HepG2 (cell line): ENCODE data around the gene ZC3H7B. TPM values are rescaled to one million over a fixed set of nuclear protein-coding genes. Genes with fewer than 3 reads are reported as not detected.

Experiments
- CC2D1A ChIP-seq: sonication (generic); formaldehyde crosslinking; IDR thresholded peaks from 2 replicates; pipeline ENCODE4 v1.8.1; 2023; ENCODE audit warnings: mild to moderate bottlenecking, missing genetic modification reagents
- FOXM1 ChIP-seq: sonication (generic); formaldehyde crosslinking; IDR thresholded peaks from 2 replicates; pipeline ENCODE4 v1.5.0; 2020; ENCODE audit warnings: missing genetic modification reagents
- GTF2F1 ChIP-seq: fragments of 150-350 bp; IDR thresholded peaks from 2 replicates; pipeline ENCODE4 v1.6.1; 2014; ENCODE audit warnings: low read length
- HINFP ChIP-seq: sonication (generic); formaldehyde crosslinking; IDR thresholded peaks from 2 replicates; pipeline ENCODE4 v1.4.0; 2020; ENCODE audit warnings: low read depth, mild to moderate bottlenecking, missing genetic modification reagents
- KDM2A ChIP-seq: sonication (generic); formaldehyde crosslinking; IDR thresholded peaks from 2 replicates; pipeline ENCODE4 v1.4.0; 2020; ENCODE audit warnings: low read depth, missing genetic modification reagents, borderline replicate concordance
- KMT2A ChIP-seq: sonication (generic); formaldehyde crosslinking; IDR thresholded peaks from 2 replicates; pipeline ENCODE4 v1.4.0; 2020; ENCODE audit warnings: missing genetic modification reagents
- NFYC ChIP-seq: IDR thresholded peaks from 2 replicates; pipeline ENCODE4 v1.6.1; 2016; ENCODE audit warnings: missing genetic modification reagents, missing compliant biosample characterization
- SKI ChIP-seq: fragments of 450-650 bp; IDR thresholded peaks from one replicate; pipeline ENCODE4 v1.6.1; 2018; ENCODE audit warnings: mild to moderate bottlenecking; ENCODE audit not compliant: partially characterized antibody
- TAF15 ChIP-seq: fragments of 200-400 bp; formaldehyde crosslinking; IDR thresholded peaks from one replicate; pipeline ENCODE4 v1.6.1; 2018; ENCODE audit warnings: mild to moderate bottlenecking, low read depth, low read length; ENCODE audit not compliant: poor library complexity, severe bottlenecking
- THAP9 ChIP-seq: sonication (generic); formaldehyde crosslinking; IDR thresholded peaks from 2 replicates; pipeline ENCODE4; 2020; ENCODE audit warnings: missing genetic modification reagents, mild to moderate bottlenecking, borderline replicate concordance
- YY1 ChIP-seq: IDR thresholded peaks from 2 replicates; pipeline ENCODE4 v1.6.1; 2011; ENCODE audit warnings: low read length, low read depth, moderate library complexity, mild to moderate bottlenecking; ENCODE audit not compliant: insufficient read depth, insufficient replicate concordance
- ZBTB38 ChIP-seq: sonication (generic); formaldehyde crosslinking; IDR thresholded peaks from 2 replicates; pipeline ENCODE4 v1.5.1; 2020; ENCODE audit warnings: mild to moderate bottlenecking, missing genetic modification reagents
- ZNF160 ChIP-seq: sonication (generic); formaldehyde crosslinking; IDR thresholded peaks from 2 replicates; pipeline ENCODE4 v1.8.0; 2022; ENCODE audit warnings: mild to moderate bottlenecking, inconsistent platforms, missing genetic modification reagents
- ZNF687 ChIP-seq: sonication (generic); formaldehyde crosslinking; IDR thresholded peaks from 2 replicates; pipeline ENCODE4 v1.5.1; 2020; ENCODE audit warnings: mild to moderate bottlenecking, missing genetic modification reagents, moderate library complexity
- ZNF724P ChIP-seq: sonication (generic); formaldehyde crosslinking; IDR thresholded peaks from 2 replicates; pipeline ENCODE4 v1.8.0; 2022; ENCODE audit warnings: missing genetic modification reagents, borderline replicate concordance
- ZNF766 ChIP-seq: sonication (generic); formaldehyde crosslinking; IDR thresholded peaks from 2 replicates; pipeline ENCODE4 v1.5.0; 2020; ENCODE audit warnings: missing genetic modification reagents, borderline replicate concordance
- ZNF883 ChIP-seq: sonication (generic); formaldehyde crosslinking; IDR thresholded peaks from 2 replicates; pipeline ENCODE4 v1.5.1; 2020; ENCODE audit warnings: mild to moderate bottlenecking, missing genetic modification reagents; ENCODE audit errors: not compliant biosample characterization
- polyA plus RNA-seq, 8 experiments: library from polyadenylated mRNA; depleted of rRNA in 3 of 8; stranded (reverse) in 7 of 8; unstranded in 1 of 8; fragments of >200 nt; fragmentation: Illumina TruSeq in 4 of 8; extraction: Trizol in 4 of 8; gene quantifications; 2 replicates each; pipeline versions ENCODE4 v1.2.1 to v1.2.3, GENCODE V29; 2011 to 2016; ENCODE audit warnings: low read depth in 4 of 8, missing spikeins in 1 of 8, mixed read lengths in 1 of 8; ENCODE audit not compliant: insufficient read depth in 1 of 8
- total RNA-seq, 5 experiments: library from RNA; depleted of rRNA; stranded (reverse); fragments of >200 nt; fragmentation: Illumina TruSeq; extraction: Trizol; gene quantifications; 2 replicates each; pipeline ENCODE4 v1.2.3, GENCODE V29; 2016; ENCODE audit warnings: low read depth in 1 of 5
- TF ChIP-seq, protein P1 (sequence below): sonication (generic); formaldehyde crosslinking; conservative IDR thresholded peaks from 2 replicates; pipeline ENCODE4 v1.4.0; 2020; ENCODE audit warnings: missing genetic modification reagents
- TF ChIP-seq, protein P2 (sequence below): sonication (generic); formaldehyde crosslinking; IDR thresholded peaks from 2 replicates; pipeline ENCODE4 v1.5.1; 2020; ENCODE audit warnings: missing genetic modification reagents, mild to moderate bottlenecking, borderline replicate concordance

The ZC3H7B gene
- total and polyA plus RNA-seq, 2 of the 13 experiments (the other 11 are each of a cell fraction or from before 2014, with no cell fraction given), result 26.4 to 37.2 TPM

DNA sequence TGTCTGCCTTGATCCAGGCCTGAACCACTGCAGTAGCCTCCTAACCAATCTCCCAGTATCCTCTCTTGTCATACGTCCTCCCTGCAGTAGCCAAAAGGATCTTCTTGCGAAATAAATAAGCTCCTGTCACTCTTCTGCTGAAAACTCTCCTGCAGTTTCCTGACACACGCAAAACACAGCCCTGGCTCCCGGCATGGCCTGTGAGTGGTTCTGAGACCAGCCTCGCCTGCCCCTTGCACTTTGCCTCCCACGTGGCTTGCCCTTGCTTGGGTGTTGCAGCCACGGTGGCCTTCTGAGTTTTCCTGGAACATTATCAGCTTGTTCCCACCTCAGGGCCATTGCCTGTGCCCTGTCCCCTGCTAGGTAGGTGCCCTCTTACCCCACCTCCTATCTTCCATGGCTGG is 7.2 kb downstream of the ZC3H7B start (continued):
- peak; percentile 47; the same call in 1 of the 2 replicates for TF ChIP-seq THAP9
- peak; percentile 96 for TF ChIP-seq ZNF766
- no peak for TF ChIP-seq ZNF724P (CRISPR knock-in tag)
- peak; percentile 49 for TF ChIP-seq NFYC (CRISPR knock-in tag)
- TF ChIP-seq GTF2F1, result no peak
- TF ChIP-seq SKI, result no peak
- peak; percentile 42 for TF ChIP-seq YY1
- TF ChIP-seq, protein P1, sequence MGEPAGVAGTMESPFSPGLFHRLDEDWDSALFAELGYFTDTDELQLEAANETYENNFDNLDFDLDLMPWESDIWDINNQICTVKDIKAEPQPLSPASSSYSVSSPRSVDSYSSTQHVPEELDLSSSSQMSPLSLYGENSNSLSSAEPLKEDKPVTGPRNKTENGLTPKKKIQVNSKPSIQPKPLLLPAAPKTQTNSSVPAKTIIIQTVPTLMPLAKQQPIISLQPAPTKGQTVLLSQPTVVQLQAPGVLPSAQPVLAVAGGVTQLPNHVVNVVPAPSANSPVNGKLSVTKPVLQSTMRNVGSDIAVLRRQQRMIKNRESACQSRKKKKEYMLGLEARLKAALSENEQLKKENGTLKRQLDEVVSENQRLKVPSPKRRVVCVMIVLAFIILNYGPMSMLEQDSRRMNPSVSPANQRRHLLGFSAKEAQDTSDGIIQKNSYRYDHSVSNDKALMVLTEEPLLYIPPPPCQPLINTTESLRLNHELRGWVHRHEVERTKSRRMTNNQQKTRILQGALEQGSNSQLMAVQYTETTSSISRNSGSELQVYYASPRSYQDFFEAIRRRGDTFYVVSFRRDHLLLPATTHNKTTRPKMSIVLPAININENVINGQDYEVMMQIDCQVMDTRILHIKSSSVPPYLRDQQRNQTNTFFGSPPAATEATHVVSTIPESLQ (CRISPR knock-in tag), result no peak
- TF ChIP-seq HINFP (CRISPR knock-in tag), result no peak
- no peak for TF ChIP-seq TAF15
- peak; percentile 100 for TF ChIP-seq ZNF687 (CRISPR knock-in tag)
- 0 out of 2 replicates have a peak, but pooled peaks have one; percentile 61 for TF ChIP-seq CC2D1A (CRISPR knock-in tag)
- TF ChIP-seq KMT2A (CRISPR knock-in tag), result 0 out of 2 replicates have a peak, but pooled peaks have one; percentile 44
- TF ChIP-seq FOXM1 (CRISPR knock-in tag), result no peak
- TF ChIP-seq ZBTB38 (CRISPR knock-in tag), result peak; percentile 62
- peak; percentile 41 for TF ChIP-seq ZNF883
- TF ChIP-seq, protein P2, sequence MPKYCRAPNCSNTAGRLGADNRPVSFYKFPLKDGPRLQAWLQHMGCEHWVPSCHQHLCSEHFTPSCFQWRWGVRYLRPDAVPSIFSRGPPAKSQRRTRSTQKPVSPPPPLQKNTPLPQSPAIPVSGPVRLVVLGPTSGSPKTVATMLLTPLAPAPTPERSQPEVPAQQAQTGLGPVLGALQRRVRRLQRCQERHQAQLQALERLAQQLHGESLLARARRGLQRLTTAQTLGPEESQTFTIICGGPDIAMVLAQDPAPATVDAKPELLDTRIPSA (CRISPR knock-in tag), result no peak
- 0 out of 2 replicates have a peak, but pooled peaks have one; percentile 33 for TF ChIP-seq ZNF160 (CRISPR knock-in tag)
- TF ChIP-seq KDM2A (CRISPR knock-in tag), result peak; percentile 55; the same call in 1 of the 2 replicates
